ENCODE data around the gene KLHL7. TPM values are rescaled to one million over a fixed set of nuclear protein-coding genes. Genes with fewer than 3 reads are reported as not detected.
"Not testable (repeated sequence)": the region's sequence is repeated elsewhere in the genome, so short reads cannot be mapped to it uniquely, and the experiment has no call there.

KLHL7 gene
- polyA plus RNA-seq, 3 donors from 2014 or later: 21.9 to 38.9 (median 27.7) TPM

DNA sequence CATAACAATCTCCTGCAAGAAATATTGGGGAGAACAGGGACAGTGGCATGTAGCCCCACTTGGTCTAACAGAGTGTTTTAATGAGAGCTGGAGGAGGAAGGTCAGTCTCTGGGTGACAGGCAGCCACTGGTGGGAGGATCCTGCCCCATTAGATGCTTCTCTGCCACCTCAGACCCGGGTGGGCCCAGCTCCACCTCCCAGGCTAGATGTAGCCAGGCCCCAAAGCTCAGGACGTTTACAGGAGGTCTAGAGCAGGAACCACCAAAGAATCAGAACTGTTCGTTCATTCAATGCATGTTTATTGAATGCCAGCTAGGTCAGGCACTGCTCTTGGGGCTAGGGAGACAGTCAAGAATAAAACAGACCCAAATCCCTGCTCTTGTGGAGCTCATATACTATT, 112.6 kb downstream of the KLHL7 start:
- Mint-ChIP-seq H3K27me3 (ENCODE audit: low read depth in 3 of 3) (peaks cover 1 to 3% (median 3%) of the 10 kb centered on the region in 3 donors), H3K4me1 (no peaks in the 10 kb centered on the region), H3K4me3 (no peak overlapping the region), H3K9me3 (peaks cover 0 to 2% (median 0%) of the 10 kb centered on the region in 6 donors), H3K27ac (no peak overlapping the region), H3K36me3 (no peaks in the 10 kb centered on the region)
- no peak for DNase-seq

DNA sequence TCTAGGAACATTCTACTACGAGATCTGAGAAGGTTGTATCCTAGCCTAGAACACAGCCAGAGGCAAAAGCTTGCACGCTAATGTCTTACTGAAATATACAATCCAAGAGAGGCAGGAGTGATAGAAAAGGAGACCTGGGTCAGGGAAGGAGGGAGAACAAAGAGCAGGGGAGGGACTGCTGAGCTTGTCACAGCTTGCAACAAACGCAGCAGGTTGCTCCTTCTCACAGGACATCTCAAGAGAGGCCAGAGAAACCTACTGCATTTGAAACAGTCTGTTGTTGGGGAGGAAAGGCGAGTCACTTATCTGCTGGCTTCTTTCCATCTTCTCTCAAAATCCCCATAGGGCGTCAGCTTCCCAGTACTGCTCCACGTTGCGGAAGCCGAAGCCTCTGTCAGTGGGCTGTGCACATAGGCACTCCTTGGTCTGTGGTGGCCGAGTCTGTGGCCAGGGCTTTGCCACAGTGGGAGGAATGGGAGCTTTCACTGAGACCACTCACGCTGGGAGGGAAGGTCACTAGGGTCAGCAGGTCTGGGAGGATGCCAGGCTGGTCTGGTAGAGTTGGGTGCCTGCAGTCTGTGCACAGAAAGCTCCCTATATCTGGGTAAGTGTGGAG, 115.2 kb downstream of the KLHL7 start:
- H3K4me3 Mint-ChIP-seq: no peak overlapping the region
- no peaks in the 10 kb centered on the region for H3K4me1 Mint-ChIP-seq
- peaks cover 0 to 2% (median 0%) of the 10 kb centered on the region in 6 donors for H3K9me3 Mint-ChIP-seq
- H3K27me3 Mint-ChIP-seq (ENCODE audit: low read depth in 3 of 3): peaks cover 1 to 5% (median 4%) of the 10 kb centered on the region in 3 donors
- no peak overlapping the region for H3K27ac Mint-ChIP-seq
- no peak for DNase-seq
- H3K36me3 Mint-ChIP-seq: no peaks in the 10 kb centered on the region

- no peak for DNase-seq
- Mint-ChIP-seq H3K4me1 (no peaks in the 10 kb centered on the region), H3K27ac (no peak overlapping the region), H3K9me3 (peaks cover 0 to 2% (median 0%) of the 10 kb centered on the region in 6 donors), H3K4me3 (no peak overlapping the region), H3K36me3 (no peaks in the 10 kb centered on the region), H3K27me3 (ENCODE audit: low read depth in 3 of 3) (peaks cover 1 to 6% (median 4%) of the 10 kb centered on the region in 3 donors)
These were observed 117.0 kb downstream of the KLHL7 start for GRCh38 chr7:23222439-23223030.

- not testable (repeated sequence) for H3K27ac Mint-ChIP-seq; H3K36me3 Mint-ChIP-seq; H3K27me3 Mint-ChIP-seq (ENCODE audit: low read depth in 3 of 3); DNase-seq; H3K4me1 Mint-ChIP-seq; H3K4me3 Mint-ChIP-seq; H3K9me3 Mint-ChIP-seq
These were observed 118.8 kb downstream of the KLHL7 start for GRCh38 chr7:23224364-23224763.

- Mint-ChIP-seq H3K4me3 (no peak overlapping the region), H3K27me3 (ENCODE audit: low read depth in 3 of 3) (peaks cover 0 to 9% (median 1%) of the 10 kb centered on the region in 3 donors), H3K4me1 (no peaks in the 10 kb centered on the region), H3K36me3 (no peaks in the 10 kb centered on the region), H3K9me3 (no peaks in the 10 kb centered on the region), H3K27ac (no peak overlapping the region)
- DNase-seq: no peak
These were observed 121.4 kb downstream of the KLHL7 start for GRCh38 chr7:23226844-23227450.

Other genes starting within 250 kb of the KLHL7 start
- 10 to 100 TPM in 2 of 3 donors, 1 to 10 TPM in 1; 8.9 to 20.5 (median 15.4) TPM for gene HYCC1, start 91.7 kb upstream of the KLHL7 start, polyA plus RNA-seq
- gene NUP42, start 76.3 kb downstream of the KLHL7 start, polyA plus RNA-seq: 10 to 100 TPM; 48.7 to 64.0 (median 53.5) TPM
- gene GPNMB, start 141.0 kb downstream of the KLHL7 start, polyA plus RNA-seq: not detected
- gene MALSU1, start 193.6 kb downstream of the KLHL7 start, polyA plus RNA-seq: 10 to 100 TPM; 44.5 to 64.8 (median 47.6) TPM

All from immature natural killer cell (primary cell).